CD4-positive, alpha-beta T cell (primary cell): ENCODE data around the gene OR2F1. TPM values are rescaled to one million over a fixed set of nuclear protein-coding genes. Genes with fewer than 3 reads are reported as not detected.

Source experiments
- ATAC-seq: fragments of 200-7000 bp; cut with Tn5 transposase; one replicate; pipeline ENCODE4 v1.10.0; 2022; ENCODE audit warnings: mild to moderate bottlenecking; ENCODE audit not compliant: poor library complexity
- CTCF ChIA-PET: fragments of 350-600 bp; sonication (Branson Sonifier 250); formaldehyde crosslinking; loops from one replicate; lab custom pipeline; 2021; ENCODE audit warnings: antibody characterized with exemption, inconsistent platforms; lab: Charles Lee
- POLR2A ChIA-PET: fragments of 350-600 bp; sonication (Branson Sonifier 250); formaldehyde crosslinking; loops from one replicate; lab custom pipeline; 2021; ENCODE audit warnings: antibody characterized with exemption, inconsistent platforms; lab: Charles Lee
- DNase-seq, 14 experiments: peaks; one replicate each; pipeline ENCODE4 v3.0.0-alpha.2; 2013 to 2020; ENCODE audit warnings: mixed read lengths in 2 of 14
- H3K27ac ChIP-seq, 2 donors: one replicate each; pipeline versions ENCODE4 v1.5.1 to v1.7.0; 2013; ENCODE audit warnings: low read length in 2 of 2, low read depth in 1 of 2, mild to moderate bottlenecking in 1 of 2
- H3K27me3 ChIP-seq, 2 experiments: 1 replicate in 1 of 2; 2 replicates in 1 of 2; pipeline versions ENCODE4 v1.6.1 to v1.7.0; 2013; ENCODE audit warnings: low read length in 2 of 2, control low read depth in 1 of 2, mild to moderate bottlenecking in 1 of 2, moderate library complexity in 1 of 2; ENCODE audit not compliant: insufficient read depth in 2 of 2, control insufficient read depth in 1 of 2
- H3K36me3 ChIP-seq: one replicate; pipeline ENCODE4 v1.6.1; 2013; ENCODE audit warnings: low read length, control low read depth; ENCODE audit not compliant: insufficient read depth
- H3K4me1 ChIP-seq: one replicate; pipeline ENCODE4 v1.6.1; 2013; ENCODE audit warnings: low read length, control low read depth; ENCODE audit not compliant: insufficient read depth
- H3K4me3 ChIP-seq: one replicate; pipeline ENCODE4 v1.5.1; 2013; ENCODE audit warnings: mild to moderate bottlenecking, low read length, moderate library complexity
- H3K9me3 ChIP-seq, 2 experiments: 1 replicate in 1 of 2; 2 replicates in 1 of 2; pipeline versions ENCODE4 v1.6.1 to v1.7.0; 2013; ENCODE audit warnings: low read length in 2 of 2, mild to moderate bottlenecking in 2 of 2, control low read depth in 1 of 2, moderate library complexity in 1 of 2; ENCODE audit not compliant: control insufficient read depth in 1 of 2, insufficient read depth in 1 of 2
- H3K27ac Mint-ChIP-seq: one replicate; pipeline ENCODE4 v1.8.0; 2020; ENCODE audit warnings: mixed read lengths
- H3K27me3 Mint-ChIP-seq: one replicate; pipeline ENCODE4 v1.8.0; 2021; ENCODE audit warnings: mixed read lengths
- H3K36me3 Mint-ChIP-seq: one replicate; pipeline ENCODE4 v1.8.0; 2021; ENCODE audit warnings: low read depth, mixed read lengths
- H3K4me1 Mint-ChIP-seq: one replicate; pipeline ENCODE4 v1.8.0; 2021; ENCODE audit warnings: low read depth, mixed read lengths
- H3K4me3 Mint-ChIP-seq: one replicate; pipeline ENCODE4 v1.8.0; 2020; ENCODE audit warnings: mild to moderate bottlenecking, mixed read lengths
- H3K9me3 Mint-ChIP-seq: one replicate; pipeline ENCODE4 v1.8.0; 2020; ENCODE audit warnings: mixed read lengths
- intact Hi-C, 2 experiments: fragments of 100-400 bp; cut with DNase I in 1 of 2; cut with micrococcal nuclease in 1 of 2; formaldehyde crosslinking; loops; one replicate each; pipeline versions ENCODE4 v1.15.1 to v1.9.0; 2023 to 2025; cut with DNase I, micrococcal nuclease
- total RNA-seq, 174 experiments: library from RNA in 2 of 174; stranded (reverse) in 2 of 174; gene quantifications; one replicate each; pipeline ENCODE4 v1.2.3 and lab custom pipeline; 2021 to 2026
- TF ChIP-seq, protein P1 (sequence below): fragments of 200-600 bp; IDR thresholded peaks from one replicate; pipeline ENCODE4 v1.8.0; 2022; ENCODE audit warnings: antibody characterized with exemption, mild to moderate bottlenecking

Gene OR2F1
- total RNA-seq, 2 experiments from 2014 or later: not detected

GRCh38 chr7:143945423-143945822 is 9.2 kb upstream of the OR2F1 start:
- ChIA-PET CTCF (no interaction called here), POLR2A (no interaction called here)
- H3K27me3 ChIP-seq: no peaks in the 10 kb centered on the region
- no peak overlapping the region for H3K4me3 ChIP-seq
- Mint-ChIP-seq H3K36me3 (no peaks in the 10 kb centered on the region), H3K9me3 (no peaks in the 10 kb centered on the region), H3K27ac (no peak overlapping the region), H3K27me3 (peaks cover 58% of the 10 kb centered on the region), H3K4me1 (no peaks in the 10 kb centered on the region), H3K4me3 (no peak overlapping the region)
- intact Hi-C loops: loop anchor here in 1 of 2 experiments (10.0 kb wide), 1 partner anchor 149 kb away; no protein-coding TSS in a partner anchor
- no peaks in the 10 kb centered on the region for H3K36me3 ChIP-seq
- no peak overlapping the region for H3K27ac ChIP-seq
- TF ChIP-seq, protein P1, sequence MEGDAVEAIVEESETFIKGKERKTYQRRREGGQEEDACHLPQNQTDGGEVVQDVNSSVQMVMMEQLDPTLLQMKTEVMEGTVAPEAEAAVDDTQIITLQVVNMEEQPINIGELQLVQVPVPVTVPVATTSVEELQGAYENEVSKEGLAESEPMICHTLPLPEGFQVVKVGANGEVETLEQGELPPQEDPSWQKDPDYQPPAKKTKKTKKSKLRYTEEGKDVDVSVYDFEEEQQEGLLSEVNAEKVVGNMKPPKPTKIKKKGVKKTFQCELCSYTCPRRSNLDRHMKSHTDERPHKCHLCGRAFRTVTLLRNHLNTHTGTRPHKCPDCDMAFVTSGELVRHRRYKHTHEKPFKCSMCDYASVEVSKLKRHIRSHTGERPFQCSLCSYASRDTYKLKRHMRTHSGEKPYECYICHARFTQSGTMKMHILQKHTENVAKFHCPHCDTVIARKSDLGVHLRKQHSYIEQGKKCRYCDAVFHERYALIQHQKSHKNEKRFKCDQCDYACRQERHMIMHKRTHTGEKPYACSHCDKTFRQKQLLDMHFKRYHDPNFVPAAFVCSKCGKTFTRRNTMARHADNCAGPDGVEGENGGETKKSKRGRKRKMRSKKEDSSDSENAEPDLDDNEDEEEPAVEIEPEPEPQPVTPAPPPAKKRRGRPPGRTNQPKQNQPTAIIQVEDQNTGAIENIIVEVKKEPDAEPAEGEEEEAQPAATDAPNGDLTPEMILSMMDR: no peak
- no peak for ATAC-seq
- H3K4me1 ChIP-seq: no peaks in the 10 kb centered on the region
- H3K9me3 ChIP-seq: peaks cover 0 to 1% of the 10 kb centered on the region in 2 experiments
- DNase-seq: no peak

DNA sequence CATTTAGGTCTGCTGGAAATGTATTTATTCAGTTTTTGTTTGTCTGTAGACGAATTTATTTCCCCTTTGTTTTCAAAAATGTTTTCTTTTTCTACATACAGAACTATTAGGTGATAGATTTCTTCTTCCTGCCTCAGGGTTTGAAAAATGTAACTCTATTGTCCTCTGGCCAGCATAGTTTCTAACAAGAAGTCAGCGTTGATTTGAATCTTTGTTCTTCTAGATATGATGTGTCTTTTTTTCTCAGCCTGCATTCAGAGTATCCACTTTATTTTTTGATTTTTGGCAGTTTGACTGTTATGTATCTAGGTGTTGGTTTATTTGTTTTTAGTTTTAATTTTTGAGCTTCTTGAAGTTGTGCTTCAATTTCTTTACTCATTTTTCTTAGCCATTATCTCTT is 7.5 kb upstream of the OR2F1 start:
- Mint-ChIP-seq H3K27ac (no peak overlapping the region), H3K27me3 (peaks cover 62% of the 10 kb centered on the region), H3K9me3 (no peaks in the 10 kb centered on the region), H3K36me3 (no peaks in the 10 kb centered on the region), H3K4me3 (no peak overlapping the region), H3K4me1 (no peaks in the 10 kb centered on the region)
- Histone ChIP-seq H3K9me3 (peaks cover 0 to 4% of the 10 kb centered on the region in 2 experiments), H3K27me3 (no peaks in the 10 kb centered on the region), H3K36me3 (no peaks in the 10 kb centered on the region), H3K4me3 (no peak overlapping the region), H3K4me1 (no peaks in the 10 kb centered on the region), H3K27ac (no peak overlapping the region)
- ChIA-PET CTCF (no interaction called here), POLR2A (no interaction called here)
- intact Hi-C loops: loop anchor here in 1 of 2 experiments (10.0 kb wide), 1 partner anchor 148 kb away; no protein-coding TSS in a partner anchor
- DNase-seq (no peak), ATAC-seq (no peak)
- TF ChIP-seq, protein P1: no peak

GRCh38 chr7:143948733-143949132 is 5.9 kb upstream of the OR2F1 start:
- Mint-ChIP-seq H3K9me3 (no peaks in the 10 kb centered on the region), H3K27me3 (peaks cover 57% of the 10 kb centered on the region), H3K36me3 (no peaks in the 10 kb centered on the region), H3K4me1 (no peaks in the 10 kb centered on the region), H3K4me3 (no peak overlapping the region), H3K27ac (no peak overlapping the region)
- Histone ChIP-seq H3K4me3 (no peak overlapping the region), H3K27me3 (peaks cover 2 to 11% of the 10 kb centered on the region in 2 experiments), H3K27ac (no peak overlapping the region), H3K9me3 (peaks cover 0 to 4% of the 10 kb centered on the region in 2 experiments), H3K36me3 (no peaks in the 10 kb centered on the region), H3K4me1 (no peaks in the 10 kb centered on the region)
- ATAC-seq (no peak), DNase-seq (no peak)
- TF ChIP-seq, protein P1: no peak
- intact Hi-C loops: loop anchor here in 1 of 2 experiments (10.0 kb wide), 1 partner anchor 146 kb away; no protein-coding TSS in a partner anchor
- ChIA-PET CTCF (no interaction called here), POLR2A (no interaction called here)
